HepG2 (cell line): ENCODE results near the gene RAB40C. TPM values are rescaled to one million over a fixed set of nuclear protein-coding genes. Genes with fewer than 3 reads are reported as not detected.
A peak's percentile ranks its signal among the peaks of the same experiment; 100 is the strongest.

Source experiments
- CAMTA2 ChIP-seq: sonication (generic); formaldehyde crosslinking; IDR thresholded peaks from 2 replicates; pipeline ENCODE4 v1.4.0; 2020; ENCODE audit warnings: mild to moderate bottlenecking, missing genetic modification reagents, borderline replicate concordance
- CBX1 ChIP-seq: IDR thresholded peaks from one replicate; pipeline ENCODE4 v1.6.1; 2016; ENCODE audit warnings: antibody characterized with exemption, low read depth
- CEBPG ChIP-seq: IDR thresholded peaks from 2 replicates; pipeline ENCODE4 v1.6.1; 2016
- ETS1 ChIP-seq: sonication (generic); formaldehyde crosslinking; IDR thresholded peaks from 2 replicates; pipeline ENCODE4 v1.4.0; 2020; ENCODE audit warnings: missing genetic modification reagents
- HINFP ChIP-seq: sonication (generic); formaldehyde crosslinking; IDR thresholded peaks from 2 replicates; pipeline ENCODE4 v1.4.0; 2020; ENCODE audit warnings: low read depth, mild to moderate bottlenecking, missing genetic modification reagents
- HNF4G ChIP-seq, 2 experiments: sonication (generic) in 1 of 2; formaldehyde crosslinking in 1 of 2; IDR thresholded peaks; 2 replicates each; pipeline versions ENCODE4 v1.4.0 to v1.6.1; 2011 to 2020; ENCODE audit warnings: borderline replicate concordance in 2 of 2, low read depth in 2 of 2, mild to moderate bottlenecking in 2 of 2, low read length in 1 of 2, missing genetic modification reagents in 1 of 2, moderate library complexity in 1 of 2
- IKZF1 ChIP-seq: fragments of 450-650 bp; IDR thresholded peaks from 2 replicates; pipeline ENCODE4 v1.7.1; 2016
- MIER3 ChIP-seq: IDR thresholded peaks from 2 replicates; pipeline ENCODE4 v1.6.1; 2016; ENCODE audit warnings: missing compliant biosample characterization, borderline replicate concordance
- NFKBIZ ChIP-seq: IDR thresholded peaks from 2 replicates; pipeline ENCODE4 v1.6.1; 2018; ENCODE audit warnings: missing genetic modification reagents, missing compliant biosample characterization
- PATZ1 ChIP-seq: sonication (generic); formaldehyde crosslinking; IDR thresholded peaks from 2 replicates; pipeline ENCODE4 v1.4.0; 2020; ENCODE audit warnings: missing genetic modification reagents
- PBX3 ChIP-seq: sonication (generic); formaldehyde crosslinking; IDR thresholded peaks from 2 replicates; pipeline ENCODE4 v1.8.1; 2023; ENCODE audit warnings: missing genetic modification reagents, inconsistent platforms, borderline replicate concordance
- POLR2AphosphoS2 ChIP-seq: IDR thresholded peaks from 2 replicates; pipeline ENCODE4 v1.6.1; 2011; ENCODE audit warnings: low read depth, low read length, improper control_type of control experiment
- REST ChIP-seq, 2 experiments: IDR thresholded peaks; 2 replicates each; pipeline ENCODE4 v1.6.1; 2011 to 2012; ENCODE audit warnings: low read length in 2 of 2, borderline replicate concordance in 1 of 2, low read depth in 1 of 2, mild to moderate bottlenecking in 1 of 2, moderate library complexity in 1 of 2
- SMARCC2 ChIP-seq: fragments of 450-650 bp; IDR thresholded peaks from 2 replicates; pipeline ENCODE4 v1.6.1; 2017; ENCODE audit warnings: antibody characterized with exemption, mild to moderate bottlenecking
- SYNCRIP ChIP-seq: fragments of 200-400 bp; formaldehyde crosslinking; IDR thresholded peaks from 2 replicates; pipeline ENCODE4 v1.6.1; 2018; ENCODE audit warnings: mild to moderate bottlenecking, low read depth, low read length; ENCODE audit not compliant: insufficient read depth
- ZNF274 ChIP-seq: sonication (generic); formaldehyde crosslinking; IDR thresholded peaks from 2 replicates; pipeline ENCODE4 v1.5.1; 2020; ENCODE audit warnings: mild to moderate bottlenecking, missing genetic modification reagents
- ZNF282 ChIP-seq: fragments of 450-650 bp; IDR thresholded peaks from 2 replicates; pipeline ENCODE4 v1.6.1; 2018; ENCODE audit not compliant: partially characterized antibody
- ZNF577 ChIP-seq: sonication (generic); formaldehyde crosslinking; IDR thresholded peaks from 2 replicates; pipeline ENCODE4 v1.4.0; 2020; ENCODE audit warnings: mild to moderate bottlenecking, low read depth, missing genetic modification reagents, borderline replicate concordance
- ZNF674 ChIP-seq: sonication (generic); formaldehyde crosslinking; IDR thresholded peaks from 2 replicates; pipeline ENCODE4 v1.5.0; 2020; ENCODE audit warnings: low read depth, mild to moderate bottlenecking, missing genetic modification reagents
- ZNF772 ChIP-seq: sonication (generic); formaldehyde crosslinking; IDR thresholded peaks from 2 replicates; pipeline ENCODE4 v1.5.0; 2020; ENCODE audit warnings: mild to moderate bottlenecking, missing genetic modification reagents
- ZSCAN20 ChIP-seq: sonication (generic); formaldehyde crosslinking; IDR thresholded peaks from 2 replicates; pipeline ENCODE4 v1.4.0; 2020; ENCODE audit warnings: missing genetic modification reagents, mild to moderate bottlenecking, borderline replicate concordance
- polyA plus RNA-seq, 8 experiments: library from polyadenylated mRNA; depleted of rRNA in 3 of 8; stranded (reverse) in 7 of 8; unstranded in 1 of 8; fragments of >200 nt; fragmentation: Illumina TruSeq in 4 of 8; extraction: Trizol in 4 of 8; gene quantifications; 2 replicates each; pipeline versions ENCODE4 v1.2.1 to v1.2.3, GENCODE V29; 2011 to 2016; ENCODE audit warnings: low read depth in 4 of 8, missing spikeins in 1 of 8, mixed read lengths in 1 of 8; ENCODE audit not compliant: insufficient read depth in 1 of 8
- total RNA-seq, 5 experiments: library from RNA; depleted of rRNA; stranded (reverse); fragments of >200 nt; fragmentation: Illumina TruSeq; extraction: Trizol; gene quantifications; 2 replicates each; pipeline ENCODE4 v1.2.3, GENCODE V29; 2016; ENCODE audit warnings: low read depth in 1 of 5

RAB40C gene
- total and polyA plus RNA-seq, 2 of the 13 experiments (the other 11 are each of a cell fraction or from before 2014, with no cell fraction given) = 7.7 to 11.5 TPM

GRCh38 chr16:630249-630814 lies 40.5 kb downstream of the RAB40C start (continued):
- TF ChIP-seq PATZ1 = peak; percentile 98
- no peak for TF ChIP-seq CEBPG (CRISPR knock-in tag)
- no peak for TF ChIP-seq SYNCRIP
- TF ChIP-seq HINFP (CRISPR knock-in tag) = no peak
- no peak for TF ChIP-seq NFKBIZ (CRISPR knock-in tag)
- no peak for TF ChIP-seq IKZF1
- no peak for TF ChIP-seq POLR2AphosphoS2
- no peak for TF ChIP-seq ZNF772 (CRISPR knock-in tag)
- no peak for TF ChIP-seq REST (IDR thresholded peaks at IDR 0.05; ENCODE audit: borderline replicate concordance in 1 of 2, low read depth in 1 of 2, low read length in 2 of 2)
- TF ChIP-seq SMARCC2 = no peak
- TF ChIP-seq CAMTA2 (CRISPR knock-in tag) = 0 out of 2 replicates have a peak, but pooled peaks have one; percentile 68
- no peak for TF ChIP-seq ZNF282
- 0 out of 2 replicates have a peak, but pooled peaks have one; percentile 87 for TF ChIP-seq ETS1 (CRISPR knock-in tag)
- no peak for TF ChIP-seq PBX3 (CRISPR knock-in tag)
- no peak for TF ChIP-seq ZNF577 (CRISPR knock-in tag)
- TF ChIP-seq ZNF674 = no peak
- TF ChIP-seq ZSCAN20 (CRISPR knock-in tag) = no peak
- no peak for TF ChIP-seq CBX1
- TF ChIP-seq ZNF274 (CRISPR knock-in tag) = no peak
- peak; percentile 73; the same call in 1 of the 2 replicates for TF ChIP-seq HNF4G (IDR thresholded peaks at IDR 0.05; ENCODE audit: borderline replicate concordance, low read depth, low read length)
- no peak for TF ChIP-seq HNF4G (CRISPR knock-in tag; IDR thresholded peaks at IDR 0.05; ENCODE audit: borderline replicate concordance, low read depth)
- no peak for TF ChIP-seq MIER3
